ENCODE measurements around the gene ACAA1.

DNA sequence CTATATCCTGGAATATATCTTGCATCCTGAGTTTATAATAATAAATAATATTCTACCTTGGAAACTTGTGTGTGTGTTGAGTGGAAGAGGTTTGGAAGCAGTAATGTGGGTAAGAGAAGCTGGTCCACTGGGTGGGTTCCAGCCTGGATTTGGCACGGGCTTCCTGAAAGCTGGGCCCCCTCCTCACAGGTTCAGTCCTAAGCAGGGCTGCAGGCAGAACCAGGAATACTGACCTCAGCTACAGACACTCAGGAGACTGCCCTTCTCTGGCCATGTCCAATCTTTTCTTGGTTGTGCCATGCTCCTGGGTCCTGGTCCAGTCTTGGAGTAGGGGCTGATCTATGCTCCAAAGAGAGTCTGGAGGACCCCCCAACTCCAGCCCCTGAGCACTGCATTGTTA, 6.0 kb upstream of the ACAA1 start:
- no peak for TF ChIP-seq MYC (IDR thresholded peaks at IDR 0.05; ENCODE audit: low read depth, low read length)
- TF ChIP-seq MYC (CRISPR knock-in tag; IDR thresholded peaks at IDR 0.05; ENCODE audit: borderline replicate concordance, low read depth): no peak
- TF ChIP-seq, protein P1, sequence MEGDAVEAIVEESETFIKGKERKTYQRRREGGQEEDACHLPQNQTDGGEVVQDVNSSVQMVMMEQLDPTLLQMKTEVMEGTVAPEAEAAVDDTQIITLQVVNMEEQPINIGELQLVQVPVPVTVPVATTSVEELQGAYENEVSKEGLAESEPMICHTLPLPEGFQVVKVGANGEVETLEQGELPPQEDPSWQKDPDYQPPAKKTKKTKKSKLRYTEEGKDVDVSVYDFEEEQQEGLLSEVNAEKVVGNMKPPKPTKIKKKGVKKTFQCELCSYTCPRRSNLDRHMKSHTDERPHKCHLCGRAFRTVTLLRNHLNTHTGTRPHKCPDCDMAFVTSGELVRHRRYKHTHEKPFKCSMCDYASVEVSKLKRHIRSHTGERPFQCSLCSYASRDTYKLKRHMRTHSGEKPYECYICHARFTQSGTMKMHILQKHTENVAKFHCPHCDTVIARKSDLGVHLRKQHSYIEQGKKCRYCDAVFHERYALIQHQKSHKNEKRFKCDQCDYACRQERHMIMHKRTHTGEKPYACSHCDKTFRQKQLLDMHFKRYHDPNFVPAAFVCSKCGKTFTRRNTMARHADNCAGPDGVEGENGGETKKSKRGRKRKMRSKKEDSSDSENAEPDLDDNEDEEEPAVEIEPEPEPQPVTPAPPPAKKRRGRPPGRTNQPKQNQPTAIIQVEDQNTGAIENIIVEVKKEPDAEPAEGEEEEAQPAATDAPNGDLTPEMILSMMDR (IDR thresholded peaks at IDR 0.05 in 2 of 3, conservative IDR thresholded peaks at IDR 0.05 in 1 of 3; ENCODE audit: insufficient read depth in 2 of 3, low read depth in 1 of 3, low read length in 3 of 3): no peak
- TF ChIP-seq EZH2 (IDR thresholded peaks at IDR 0.05; ENCODE audit: borderline replicate concordance, low read depth, low read length): no peak
- no peak for TF ChIP-seq FOXM1 (IDR thresholded peaks at IDR 0.05; ENCODE audit: low read depth)
- no peak for TF ChIP-seq FOXM1 (CRISPR knock-in tag; IDR thresholded peaks at IDR 0.05; ENCODE audit: low read depth)
- no peak for TF ChIP-seq RCOR1 (IDR thresholded peaks at IDR 0.05; ENCODE audit: borderline replicate concordance in 1 of 2, low read depth in 2 of 2, low read length in 2 of 2)

Data from K562 (cell line).